Ascending aorta (tissue), 2 donors: ENCODE results near the gene SAMSN1. TPM values are rescaled to one million over a fixed set of nuclear protein-coding genes. Genes with fewer than 3 reads are reported as not detected.
A peak's percentile ranks its signal among the peaks of the same experiment; 100 is the strongest.

Experiments
- DNase-seq, 2 donors: peaks; one replicate each; pipeline ENCODE4 v3.0.0-alpha.2; 2019; ENCODE audit warnings: low spot score in 2 of 2
- H3K27ac ChIP-seq, 2 donors: fragments of 200-600 bp; sonication (generic); one replicate each; pipeline ENCODE4 v1.5.1; 2016 to 2017; ENCODE audit warnings: mild to moderate bottlenecking in 1 of 2
- H3K27me3 ChIP-seq: fragments of 200-600 bp; sonication (generic); one replicate; pipeline ENCODE4 v1.5.1; 2017
- H3K36me3 ChIP-seq, 2 donors: fragments of 200-600 bp; sonication (generic); one replicate each; pipeline ENCODE4 v1.5.1; 2016
- H3K4me1 ChIP-seq, 2 donors: fragments of 200-600 bp; sonication (generic); one replicate each; pipeline ENCODE4 v1.5.1; 2016 to 2017; ENCODE audit warnings: mild to moderate bottlenecking in 1 of 2
- H3K4me3 ChIP-seq, 2 donors: fragments of 200-600 bp; sonication (generic); one replicate each; pipeline ENCODE4 v1.5.1; 2016 to 2017; ENCODE audit warnings: mild to moderate bottlenecking in 1 of 2
- H3K9me3 ChIP-seq, 2 donors: fragments of 200-600 bp; sonication (generic); one replicate each; pipeline ENCODE4 v1.5.1; 2016
- intact Hi-C: fragments of 100-400 bp; cut with DNase I; formaldehyde crosslinking; loops from one replicate; pipeline ENCODE4 v1.15.1; 2023
- total RNA-seq: library from RNA; depleted of rRNA; stranded (reverse); fragments of >200 nt; gene quantifications from one replicate; pipeline ENCODE4 v1.1.0, GENCODE V29; 2016
- TF ChIP-seq, protein P1 (sequence below), 3 experiments: fragments of 200-600 bp in 2 of 3; fragments of 450-650 bp in 1 of 3; sonication (generic) in 2 of 3; IDR thresholded peaks; one replicate each; pipeline ENCODE4 v1.5.1; 2016 to 2019; ENCODE audit warnings: antibody characterized with exemption in 3 of 3, mild to moderate bottlenecking in 1 of 3, moderate library complexity in 1 of 3

SAMSN1 gene
- total RNA-seq = 6.1 TPM

GRCh38 chr21:14545906-14546480 lies at the start of gene SAMSN1:
Gene SAMSN1 (minus strand): TSS chr21:14546315. CDS start chr21:14546261, 54 bp downstream.
- H3K27me3 ChIP-seq = no peaks in the 10 kb centered on the region
- intact Hi-C loops = no loop called here
- peak within 1 kb of the TSS in 1 of 2 donors; percentile 25 for H3K4me3 ChIP-seq
- no peaks in the 10 kb centered on the region for H3K36me3 ChIP-seq
- DNase-seq = peak in 1 of 2 donors; percentile 70
- H3K4me1 ChIP-seq = no peaks in the 10 kb centered on the region
- no peaks in the 10 kb centered on the region for H3K9me3 ChIP-seq
- TF ChIP-seq, protein P1, sequence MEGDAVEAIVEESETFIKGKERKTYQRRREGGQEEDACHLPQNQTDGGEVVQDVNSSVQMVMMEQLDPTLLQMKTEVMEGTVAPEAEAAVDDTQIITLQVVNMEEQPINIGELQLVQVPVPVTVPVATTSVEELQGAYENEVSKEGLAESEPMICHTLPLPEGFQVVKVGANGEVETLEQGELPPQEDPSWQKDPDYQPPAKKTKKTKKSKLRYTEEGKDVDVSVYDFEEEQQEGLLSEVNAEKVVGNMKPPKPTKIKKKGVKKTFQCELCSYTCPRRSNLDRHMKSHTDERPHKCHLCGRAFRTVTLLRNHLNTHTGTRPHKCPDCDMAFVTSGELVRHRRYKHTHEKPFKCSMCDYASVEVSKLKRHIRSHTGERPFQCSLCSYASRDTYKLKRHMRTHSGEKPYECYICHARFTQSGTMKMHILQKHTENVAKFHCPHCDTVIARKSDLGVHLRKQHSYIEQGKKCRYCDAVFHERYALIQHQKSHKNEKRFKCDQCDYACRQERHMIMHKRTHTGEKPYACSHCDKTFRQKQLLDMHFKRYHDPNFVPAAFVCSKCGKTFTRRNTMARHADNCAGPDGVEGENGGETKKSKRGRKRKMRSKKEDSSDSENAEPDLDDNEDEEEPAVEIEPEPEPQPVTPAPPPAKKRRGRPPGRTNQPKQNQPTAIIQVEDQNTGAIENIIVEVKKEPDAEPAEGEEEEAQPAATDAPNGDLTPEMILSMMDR (IDR thresholded peaks at IDR 0.05) = no peak
- H3K27ac ChIP-seq = no peak within 1 kb of the TSS

GRCh38 chr21:14595449-14595848 lies 49.3 kb upstream of the SAMSN1 start:
- H3K36me3 ChIP-seq = no peaks in the 10 kb centered on the region
- no peaks in the 10 kb centered on the region for H3K4me1 ChIP-seq
- H3K27me3 ChIP-seq = no peaks in the 10 kb centered on the region
- DNase-seq = no peak
- H3K9me3 ChIP-seq = no peaks in the 10 kb centered on the region
- intact Hi-C loops = no loop called here
- H3K4me3 ChIP-seq = no peak overlapping the region
- TF ChIP-seq, protein P1 (IDR thresholded peaks at IDR 0.05) = no peak
- no peak overlapping the region for H3K27ac ChIP-seq

DNA sequence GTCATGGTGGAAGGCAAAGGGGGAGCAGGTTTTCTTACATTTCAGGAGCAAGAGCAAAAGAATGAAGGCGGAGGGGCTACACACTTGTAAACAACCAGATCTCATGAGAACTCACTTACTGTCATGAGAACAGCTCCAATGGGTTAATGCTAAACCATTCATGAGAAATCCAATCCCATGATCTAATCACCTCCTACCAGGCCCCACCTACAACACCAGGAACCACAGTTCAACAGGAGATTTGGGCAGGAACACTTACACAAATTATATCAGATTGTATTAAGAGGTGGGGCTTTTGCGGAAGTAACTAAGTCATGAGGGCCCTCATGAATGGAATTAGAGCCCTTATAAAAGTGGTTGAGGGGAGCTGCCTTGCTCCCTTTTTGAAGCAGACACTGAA lies 48.9 kb upstream of the SAMSN1 start:
- H3K36me3 ChIP-seq = no peaks in the 10 kb centered on the region
- no peak overlapping the region for H3K4me3 ChIP-seq
- intact Hi-C loops = no loop called here
- no peaks in the 10 kb centered on the region for H3K27me3 ChIP-seq
- no peaks in the 10 kb centered on the region for H3K9me3 ChIP-seq
- no peak overlapping the region for H3K27ac ChIP-seq
- TF ChIP-seq, protein P1 (IDR thresholded peaks at IDR 0.05) = no peak
- DNase-seq = no peak
- no peaks in the 10 kb centered on the region for H3K4me1 ChIP-seq

GRCh38 chr21:14593230-14593629 lies 47.1 kb upstream of the SAMSN1 start:
- Histone ChIP-seq H3K4me3 (no peak overlapping the region), H3K4me1 (no peaks in the 10 kb centered on the region), H3K27ac (no peak overlapping the region), H3K36me3 (no peaks in the 10 kb centered on the region), H3K9me3 (no peaks in the 10 kb centered on the region), H3K27me3 (no peaks in the 10 kb centered on the region)
- intact Hi-C loops = no loop called here
- DNase-seq = no peak
- TF ChIP-seq, protein P1 (IDR thresholded peaks at IDR 0.05) = no peak

- DNase-seq = no peak
- no peaks in the 10 kb centered on the region for H3K9me3 ChIP-seq
- TF ChIP-seq, protein P1 (IDR thresholded peaks at IDR 0.05) = no peak
- H3K4me1 ChIP-seq = no peaks in the 10 kb centered on the region
- intact Hi-C loops = no loop called here
- H3K27ac ChIP-seq = no peak overlapping the region
- no peaks in the 10 kb centered on the region for H3K27me3 ChIP-seq
- H3K4me3 ChIP-seq = no peak overlapping the region
- no peaks in the 10 kb centered on the region for H3K36me3 ChIP-seq
Measured at GRCh38 chr21:14592296-14593000, 46.3 kb upstream of the SAMSN1 start.
